SH-SY5Y (cell line): ENCODE results near the gene CCR3.

ENCODE experiments used
- GATA2 ChIP-seq: IDR thresholded peaks from 2 replicates; pipeline ENCODE4 v1.6.1; 2011; ENCODE audit warnings: mild to moderate bottlenecking, low read depth, low read length
- GATA3 ChIP-seq: IDR thresholded peaks from 2 replicates; pipeline ENCODE4 v1.6.1; 2011; ENCODE audit warnings: low read depth, mild to moderate bottlenecking, low read length, moderate library complexity

CCR3 gene

GRCh38 chr3:46236294-46237054, 5.8 kb upstream of the CCR3 start:
- TF ChIP-seq GATA3 (no peak), GATA2 (no peak)

GRCh38 chr3:46238386-46238785, 3.9 kb upstream of the CCR3 start:
- TF ChIP-seq GATA3 (no peak), GATA2 (no peak)

GRCh38 chr3:46239301-46239938, 2.8 kb upstream of the CCR3 start:
- TF ChIP-seq GATA3 (no peak), GATA2 (no peak)

- TF ChIP-seq GATA2 (no peak), GATA3 (no peak)
Measured at GRCh38 chr3:46239952-46240351, 2.3 kb upstream of the CCR3 start.

- TF ChIP-seq GATA2 (no peak), GATA3 (no peak)
Measured at GRCh38 chr3:46243560-46243959, 1.3 kb downstream of the CCR3 start.

GRCh38 chr3:46245146-46245545, 2.9 kb downstream of the CCR3 start:
- TF ChIP-seq GATA2, result no peak
- TF ChIP-seq GATA3, result no peak

- TF ChIP-seq GATA3 (no peak), GATA2 (no peak)
Measured at GRCh38 chr3:46252980-46253379, 10.7 kb downstream of the CCR3 start.

GRCh38 chr3:46258525-46258924, 16.3 kb downstream of the CCR3 start:
- TF ChIP-seq GATA2 (no peak), GATA3 (no peak)

GRCh38 chr3:46261926-46262594, 19.8 kb downstream of the CCR3 start:
- no peak for TF ChIP-seq GATA3
- no peak for TF ChIP-seq GATA2

- TF ChIP-seq GATA2, result no peak
Measured at GRCh38 chr3:46264002-46264401, 21.7 kb downstream of the CCR3 start.

- TF ChIP-seq GATA3, result no peak
- TF ChIP-seq GATA2, result no peak
Measured at GRCh38 chr3:46266598-46266997, 24.3 kb downstream of the CCR3 start.

GRCh38 chr3:46269556-46269955, 27.3 kb downstream of the CCR3 start:
- TF ChIP-seq GATA2 (no peak), GATA3 (no peak)

- TF ChIP-seq GATA3 (no peak), GATA2 (no peak)
Measured at GRCh38 chr3:46270474-46270873, 28.2 kb downstream of the CCR3 start.

- no peak for TF ChIP-seq GATA3
- no peak for TF ChIP-seq GATA2
Measured at GRCh38 chr3:46271209-46271745, 29.0 kb downstream of the CCR3 start.

- no peak for TF ChIP-seq GATA3
- no peak for TF ChIP-seq GATA2
Measured at GRCh38 chr3:46272028-46272451, 29.8 kb downstream of the CCR3 start.
